ENCODE measurements around the gene ERICH4. TPM values are rescaled to one million over a fixed set of nuclear protein-coding genes. Genes with fewer than 3 reads are reported as not detected.
"Not testable (repeated sequence)": the region's sequence is repeated elsewhere in the genome, so short reads cannot be mapped to it uniquely, and the experiment has no call there.

ERICH4 gene
- total RNA-seq, 2 donors from 2014 or later = not detected

DNA sequence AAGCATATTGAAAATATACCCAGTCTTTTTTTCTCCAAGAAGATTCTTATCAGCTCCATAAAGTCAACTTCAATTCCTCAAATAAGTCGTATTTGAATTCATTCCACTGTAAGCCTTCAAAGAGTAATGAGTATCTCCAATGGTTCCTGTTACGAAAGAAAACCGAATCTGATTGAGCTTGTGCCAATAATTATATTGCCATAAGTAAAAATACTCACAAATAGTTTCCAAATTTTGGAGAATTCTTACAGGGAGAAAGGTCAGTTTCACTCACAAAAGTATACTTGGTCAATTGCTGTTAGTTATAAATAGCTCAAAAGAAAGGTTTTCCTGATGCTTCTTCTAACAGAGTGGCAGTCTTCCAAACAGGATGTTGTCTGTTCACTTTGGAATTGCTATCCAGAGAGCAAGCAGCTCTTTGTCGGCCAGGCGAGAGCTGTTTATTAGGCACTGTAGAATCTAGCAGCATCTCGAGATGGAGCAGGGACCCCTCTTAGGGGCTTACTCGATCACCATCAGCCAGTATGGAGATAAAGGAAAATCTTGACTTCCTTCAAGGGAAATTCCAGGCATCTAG, 13.5 kb downstream of the ERICH4 start:
- no peak overlapping the region for H3K4me3 Mint-ChIP-seq
- H3K9me3 ChIP-seq (ENCODE audit: control insufficient read depth, low read length) = no peaks in the 10 kb centered on the region
- H3K27ac Mint-ChIP-seq = no peak overlapping the region
- DNase-seq = no peak
- no peak overlapping the region for H3K27ac ChIP-seq (ENCODE audit: low read depth, low read length)
- H3K4me3 ChIP-seq (ENCODE audit: low read length) = no peak overlapping the region
- H3K27me3 Mint-ChIP-seq (ENCODE audit: insufficient read depth) = peaks cover 29% of the 10 kb centered on the region
- H3K9me3 Mint-ChIP-seq = peaks cover 11% of the 10 kb centered on the region
- H3K4me1 Mint-ChIP-seq = no peaks in the 10 kb centered on the region
- 63 to 73% methylated on average over 5 to 7 of the region's 7 CpGs for WGBS, 2 experiments (ENCODE audit: insufficient coverage in 1 of 2, insufficient read length in 1 of 2)
- no peaks in the 10 kb centered on the region for H3K36me3 Mint-ChIP-seq (ENCODE audit: low read depth)
- H3K36me3 ChIP-seq (ENCODE audit: control insufficient read depth, insufficient read depth, low read length) = no peaks in the 10 kb centered on the region
- no peak overlapping the region for H3K9ac ChIP-seq (ENCODE audit: extremely low read depth, low read length, poor library complexity, severe bottlenecking)
- TF ChIP-seq, protein P1, sequence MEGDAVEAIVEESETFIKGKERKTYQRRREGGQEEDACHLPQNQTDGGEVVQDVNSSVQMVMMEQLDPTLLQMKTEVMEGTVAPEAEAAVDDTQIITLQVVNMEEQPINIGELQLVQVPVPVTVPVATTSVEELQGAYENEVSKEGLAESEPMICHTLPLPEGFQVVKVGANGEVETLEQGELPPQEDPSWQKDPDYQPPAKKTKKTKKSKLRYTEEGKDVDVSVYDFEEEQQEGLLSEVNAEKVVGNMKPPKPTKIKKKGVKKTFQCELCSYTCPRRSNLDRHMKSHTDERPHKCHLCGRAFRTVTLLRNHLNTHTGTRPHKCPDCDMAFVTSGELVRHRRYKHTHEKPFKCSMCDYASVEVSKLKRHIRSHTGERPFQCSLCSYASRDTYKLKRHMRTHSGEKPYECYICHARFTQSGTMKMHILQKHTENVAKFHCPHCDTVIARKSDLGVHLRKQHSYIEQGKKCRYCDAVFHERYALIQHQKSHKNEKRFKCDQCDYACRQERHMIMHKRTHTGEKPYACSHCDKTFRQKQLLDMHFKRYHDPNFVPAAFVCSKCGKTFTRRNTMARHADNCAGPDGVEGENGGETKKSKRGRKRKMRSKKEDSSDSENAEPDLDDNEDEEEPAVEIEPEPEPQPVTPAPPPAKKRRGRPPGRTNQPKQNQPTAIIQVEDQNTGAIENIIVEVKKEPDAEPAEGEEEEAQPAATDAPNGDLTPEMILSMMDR (conservative IDR thresholded peaks at IDR 0.05) = no peak
- H3K27me3 ChIP-seq (ENCODE audit: control insufficient read depth, insufficient read depth, low read length, poor library complexity, severe bottlenecking) = peaks cover 16% of the 10 kb centered on the region
- no peaks in the 10 kb centered on the region for H3K4me1 ChIP-seq (ENCODE audit: control insufficient read depth, insufficient read depth, low read length)

DNA sequence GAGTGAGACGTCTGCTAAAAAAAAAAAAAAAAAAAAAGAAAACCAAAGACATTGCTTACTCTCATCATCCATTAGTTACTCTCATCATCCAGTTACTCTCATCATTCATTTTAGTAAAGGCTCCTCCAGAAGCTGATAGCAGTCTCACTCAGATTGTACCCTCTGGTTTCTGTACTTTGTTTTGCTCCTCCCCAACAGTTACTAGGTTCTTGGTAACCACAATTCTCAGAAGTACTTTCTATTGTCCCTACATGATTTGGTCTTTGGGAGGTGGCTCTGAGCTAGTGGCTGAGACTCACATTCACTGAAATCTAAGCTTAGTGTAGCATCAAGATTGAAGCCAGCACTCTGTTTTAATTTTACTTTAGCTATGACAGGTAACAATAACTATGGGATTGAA, 14.3 kb downstream of the ERICH4 start:
- no peaks in the 10 kb centered on the region for H3K9me3 ChIP-seq (ENCODE audit: control insufficient read depth, low read length)
- peaks cover 16% of the 10 kb centered on the region for H3K27me3 ChIP-seq (ENCODE audit: control insufficient read depth, insufficient read depth, low read length, poor library complexity, severe bottlenecking)
- Mint-ChIP-seq H3K4me1 (no peaks in the 10 kb centered on the region), H3K36me3 (ENCODE audit: low read depth) (no peaks in the 10 kb centered on the region), H3K27ac (no peak overlapping the region), H3K27me3 (ENCODE audit: insufficient read depth) (peaks cover 29% of the 10 kb centered on the region), H3K4me3 (no peak overlapping the region), H3K9me3 (peaks cover 15% of the 10 kb centered on the region)
- H3K9ac ChIP-seq (ENCODE audit: extremely low read depth, low read length, poor library complexity, severe bottlenecking) = no peak overlapping the region
- no peak overlapping the region for H3K4me3 ChIP-seq (ENCODE audit: low read length)
- DNase-seq = no peak
- no peak overlapping the region for H3K27ac ChIP-seq (ENCODE audit: low read depth, low read length)
- WGBS, 2 experiments (ENCODE audit: insufficient coverage in 1 of 2, insufficient read length in 1 of 2) = 64% methylated on average over 1 of the region's 1 CpG; no CpG with 5 or more reads in 1 of the 2 experiments
- no peaks in the 10 kb centered on the region for H3K4me1 ChIP-seq (ENCODE audit: control insufficient read depth, insufficient read depth, low read length)
- H3K36me3 ChIP-seq (ENCODE audit: control insufficient read depth, insufficient read depth, low read length) = no peaks in the 10 kb centered on the region
- TF ChIP-seq, protein P1 (conservative IDR thresholded peaks at IDR 0.05) = no peak

DNA sequence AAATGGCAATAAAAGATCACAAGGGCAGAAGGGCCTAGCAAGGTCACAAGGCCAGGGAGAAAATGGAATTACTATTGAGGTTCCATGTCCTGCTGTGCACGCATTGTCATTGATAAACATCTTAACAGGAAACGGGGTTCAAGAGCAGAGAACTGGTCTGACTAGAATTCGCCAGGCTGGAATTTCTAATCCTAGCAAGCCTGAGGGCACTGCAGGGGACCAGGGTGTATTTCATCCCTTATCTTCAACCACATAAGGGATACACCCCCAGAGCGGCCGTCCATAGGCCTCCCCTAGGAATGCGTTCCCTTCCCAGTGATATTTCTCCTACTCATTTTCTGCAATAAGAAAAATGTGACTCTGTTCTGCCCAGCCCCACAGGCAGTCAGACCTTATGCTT, 19.5 kb downstream of the ERICH4 start:
- Mint-ChIP-seq H3K27ac (no peak overlapping the region), H3K36me3 (ENCODE audit: low read depth) (no peaks in the 10 kb centered on the region), H3K27me3 (ENCODE audit: insufficient read depth) (peaks cover 6% of the 10 kb centered on the region), H3K4me1 (no peaks in the 10 kb centered on the region), H3K9me3 (peaks cover 37% of the 10 kb centered on the region), H3K4me3 (no peak overlapping the region)
- TF ChIP-seq, protein P1 (conservative IDR thresholded peaks at IDR 0.05) = no peak
- no peak for DNase-seq
- no peak overlapping the region for H3K9ac ChIP-seq (ENCODE audit: extremely low read depth, low read length, poor library complexity, severe bottlenecking)
- peaks cover 4% of the 10 kb centered on the region for H3K9me3 ChIP-seq (ENCODE audit: control insufficient read depth, low read length)
- H3K27me3 ChIP-seq (ENCODE audit: control insufficient read depth, insufficient read depth, low read length, poor library complexity, severe bottlenecking) = peaks cover 1% of the 10 kb centered on the region
- 69 to 73% methylated on average over 6 of the region's 6 CpGs for WGBS, 2 experiments (ENCODE audit: insufficient coverage in 1 of 2, insufficient read length in 1 of 2)
- H3K4me3 ChIP-seq (ENCODE audit: low read length) = no peak overlapping the region
- H3K27ac ChIP-seq (ENCODE audit: low read depth, low read length) = no peak overlapping the region
- no peaks in the 10 kb centered on the region for H3K4me1 ChIP-seq (ENCODE audit: control insufficient read depth, insufficient read depth, low read length)
- no peaks in the 10 kb centered on the region for H3K36me3 ChIP-seq (ENCODE audit: control insufficient read depth, insufficient read depth, low read length)

DNA sequence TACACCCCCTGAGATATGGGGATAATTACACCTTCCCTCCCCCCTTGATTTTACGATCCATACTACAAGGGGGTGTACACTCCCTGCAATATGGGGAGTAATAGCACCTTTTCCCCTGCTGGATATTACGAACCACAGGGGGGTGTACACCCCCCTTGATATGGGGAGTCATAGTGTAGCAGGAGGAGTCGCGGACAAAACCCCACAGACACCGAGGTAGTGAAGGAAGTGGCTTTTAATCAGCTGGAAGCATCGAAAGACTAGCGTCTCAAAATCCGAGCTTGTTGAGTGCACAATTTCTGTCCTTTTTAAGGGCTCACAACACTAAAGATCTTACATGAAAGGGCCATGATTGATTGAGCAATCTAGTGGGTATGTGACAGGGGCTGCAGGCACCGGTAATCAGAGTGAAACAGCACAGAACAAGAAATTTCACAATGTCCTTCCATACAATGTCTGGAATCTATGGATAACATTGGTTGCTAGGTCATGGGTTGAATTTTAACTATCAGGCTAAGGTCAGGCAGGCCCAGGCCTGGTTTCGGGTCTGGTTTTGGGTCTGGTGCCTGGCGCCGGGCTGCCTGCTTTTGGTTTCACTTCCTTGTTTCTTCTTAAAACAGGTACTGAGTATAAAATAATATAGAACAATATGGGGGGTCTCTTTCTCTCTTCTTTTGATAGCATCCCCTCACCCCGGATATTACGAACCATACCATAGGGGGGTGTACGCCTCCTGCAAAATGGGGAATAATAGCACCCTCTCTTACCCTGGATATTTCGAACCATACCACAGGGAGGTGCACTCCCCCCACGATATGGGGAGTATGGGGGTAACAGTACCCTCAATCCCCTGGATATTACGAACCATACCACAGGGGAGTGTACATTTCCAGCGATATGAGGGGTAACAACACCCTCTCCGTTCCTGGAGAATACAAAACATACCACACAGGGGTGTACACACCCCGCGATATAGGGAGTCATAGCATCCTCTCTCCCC, 20.6 kb downstream of the ERICH4 start:
- H3K36me3 Mint-ChIP-seq (ENCODE audit: low read depth); H3K4me3 Mint-ChIP-seq; H3K9ac ChIP-seq (ENCODE audit: extremely low read depth, low read length, poor library complexity, severe bottlenecking); H3K9me3 ChIP-seq (ENCODE audit: control insufficient read depth, low read length); H3K4me1 Mint-ChIP-seq; DNase-seq; H3K27me3 ChIP-seq (ENCODE audit: control insufficient read depth, insufficient read depth, low read length, poor library complexity, severe bottlenecking); H3K27ac ChIP-seq (ENCODE audit: low read depth, low read length); H3K4me3 ChIP-seq (ENCODE audit: low read length); H3K36me3 ChIP-seq (ENCODE audit: control insufficient read depth, insufficient read depth, low read length); H3K4me1 ChIP-seq (ENCODE audit: control insufficient read depth, insufficient read depth, low read length); H3K27ac Mint-ChIP-seq; H3K27me3 Mint-ChIP-seq (ENCODE audit: insufficient read depth): not testable (repeated sequence)
- 82 to 83% methylated on average over 13 to 18 of the region's 22 CpGs for WGBS, 2 experiments (ENCODE audit: insufficient coverage in 1 of 2, insufficient read length in 1 of 2)
- H3K9me3 Mint-ChIP-seq = peaks cover 36% of the 10 kb centered on the region
